ENCODE results near the gene TAF1L. TPM values are rescaled to one million over a fixed set of nuclear protein-coding genes. Genes with fewer than 3 reads are reported as not detected.

Gene TAF1L
- total RNA-seq, 2 donors from 2014 or later = not detected

DNA sequence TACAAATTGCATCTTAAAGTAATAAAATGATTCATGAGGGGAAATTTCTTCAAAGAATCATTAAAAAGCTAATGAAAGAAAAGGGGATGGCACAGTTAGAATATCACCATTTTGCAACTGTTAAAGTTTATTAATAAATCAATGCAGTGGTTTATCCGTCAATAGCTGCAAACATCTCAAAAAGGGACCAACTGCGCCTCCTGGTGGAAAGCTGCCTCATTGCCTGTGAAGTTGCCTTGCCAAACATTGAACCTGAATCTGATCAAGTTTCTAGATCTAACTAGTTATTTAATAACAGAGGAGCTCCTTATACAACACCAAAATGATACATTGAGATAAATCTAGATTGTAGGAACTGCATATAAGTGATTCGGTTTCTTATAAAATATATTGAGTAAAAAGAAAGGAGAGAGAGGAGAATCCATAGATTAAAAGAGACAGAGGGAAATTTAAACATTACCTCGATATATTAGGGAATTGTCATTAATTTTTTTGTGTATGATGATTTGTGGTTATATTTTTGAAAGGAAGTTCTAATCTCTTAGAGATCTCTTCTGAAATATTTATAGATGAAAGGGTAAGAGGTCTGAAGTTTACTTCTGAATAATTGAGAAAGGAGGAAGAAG is 55.6 kb downstream of the TAF1L start:
- peak; percentile 68 for DNase-seq (ENCODE audit: low spot score)
- TF ChIP-seq, protein P1, sequence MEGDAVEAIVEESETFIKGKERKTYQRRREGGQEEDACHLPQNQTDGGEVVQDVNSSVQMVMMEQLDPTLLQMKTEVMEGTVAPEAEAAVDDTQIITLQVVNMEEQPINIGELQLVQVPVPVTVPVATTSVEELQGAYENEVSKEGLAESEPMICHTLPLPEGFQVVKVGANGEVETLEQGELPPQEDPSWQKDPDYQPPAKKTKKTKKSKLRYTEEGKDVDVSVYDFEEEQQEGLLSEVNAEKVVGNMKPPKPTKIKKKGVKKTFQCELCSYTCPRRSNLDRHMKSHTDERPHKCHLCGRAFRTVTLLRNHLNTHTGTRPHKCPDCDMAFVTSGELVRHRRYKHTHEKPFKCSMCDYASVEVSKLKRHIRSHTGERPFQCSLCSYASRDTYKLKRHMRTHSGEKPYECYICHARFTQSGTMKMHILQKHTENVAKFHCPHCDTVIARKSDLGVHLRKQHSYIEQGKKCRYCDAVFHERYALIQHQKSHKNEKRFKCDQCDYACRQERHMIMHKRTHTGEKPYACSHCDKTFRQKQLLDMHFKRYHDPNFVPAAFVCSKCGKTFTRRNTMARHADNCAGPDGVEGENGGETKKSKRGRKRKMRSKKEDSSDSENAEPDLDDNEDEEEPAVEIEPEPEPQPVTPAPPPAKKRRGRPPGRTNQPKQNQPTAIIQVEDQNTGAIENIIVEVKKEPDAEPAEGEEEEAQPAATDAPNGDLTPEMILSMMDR (IDR thresholded peaks at IDR 0.05) = peak; percentile 73 to 92
- Histone ChIP-seq H3K9me3 (no peaks in the 10 kb centered on the region), H3K27me3 (no peaks in the 10 kb centered on the region), H3K4me1 (no peaks in the 10 kb centered on the region), H3K27ac (no peak overlapping the region), H3K36me3 (no peaks in the 10 kb centered on the region), H3K4me3 (no peak overlapping the region)

Other genes starting within 250 kb of the TAF1L start
- 1 to 10 TPM; 2.6 to 3.1 TPM for gene RIGI, start 109.5 kb downstream of the TAF1L start, total RNA-seq
- gene SMIM27, start 83.3 kb downstream of the TAF1L start, total RNA-seq = 1 to 10 TPM; 5.7 to 6.8 TPM
- gene TOPORS, start 83.1 kb downstream of the TAF1L start, total RNA-seq = 10 to 100 TPM in 1 of 2 donors, 1 to 10 TPM in 1; 9.4 to 11.0 TPM
- gene NDUFB6, start 62.5 kb downstream of the TAF1L start, total RNA-seq = 100 to 1,000 TPM in 1 of 2 donors, 10 to 100 TPM in 1; 70.1 to 134 TPM
- gene TMEM215, start 147.9 kb upstream of the TAF1L start, total RNA-seq = not detected